ENCODE measurements around the gene SMIM22.

The SMIM22 gene

GRCh38 chr16:4814542-4815173 lies 19.5 kb downstream of the SMIM22 start:
- DNase-seq = no peak

DNA sequence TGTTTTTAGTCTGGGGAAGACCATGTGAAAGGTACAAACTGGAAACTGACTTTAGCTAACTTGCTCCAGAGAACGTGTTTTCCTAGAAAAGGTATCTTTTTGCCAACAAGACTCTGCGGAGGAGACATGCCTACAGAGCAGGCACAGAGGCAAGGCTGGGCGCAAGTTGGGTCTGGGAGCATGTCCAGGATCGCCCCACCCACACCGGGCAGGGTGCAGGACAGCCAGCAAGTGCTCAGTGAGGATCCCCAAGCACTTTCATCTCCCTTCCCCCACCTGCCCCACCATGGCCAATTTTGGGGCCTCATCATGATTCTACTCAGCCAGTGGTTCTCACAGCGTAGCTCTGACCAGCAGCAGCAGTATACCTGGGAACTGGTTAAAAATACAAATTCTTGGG lies 25.5 kb downstream of the SMIM22 start:
- DNase-seq = no peak

DNA sequence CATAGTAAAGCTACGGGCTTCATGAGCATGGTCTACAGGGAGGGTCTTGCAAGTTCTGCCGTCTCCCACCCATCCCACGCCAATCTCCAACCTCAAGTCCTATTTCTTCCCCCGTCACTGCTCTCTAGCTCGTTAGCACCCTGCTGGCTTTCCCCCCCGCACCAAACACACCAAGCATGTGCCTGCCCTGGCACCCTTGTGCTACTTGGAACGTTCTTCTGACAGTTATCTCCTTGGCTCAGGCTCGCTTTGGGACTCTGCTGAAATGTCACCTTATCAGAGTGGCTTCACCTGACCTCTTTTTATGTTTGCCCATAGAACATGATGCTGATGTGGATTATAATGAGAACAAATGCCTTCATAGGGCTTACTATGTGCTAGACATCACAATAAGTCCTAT lies 30.0 kb downstream of the SMIM22 start:
- DNase-seq = no peak

DNA sequence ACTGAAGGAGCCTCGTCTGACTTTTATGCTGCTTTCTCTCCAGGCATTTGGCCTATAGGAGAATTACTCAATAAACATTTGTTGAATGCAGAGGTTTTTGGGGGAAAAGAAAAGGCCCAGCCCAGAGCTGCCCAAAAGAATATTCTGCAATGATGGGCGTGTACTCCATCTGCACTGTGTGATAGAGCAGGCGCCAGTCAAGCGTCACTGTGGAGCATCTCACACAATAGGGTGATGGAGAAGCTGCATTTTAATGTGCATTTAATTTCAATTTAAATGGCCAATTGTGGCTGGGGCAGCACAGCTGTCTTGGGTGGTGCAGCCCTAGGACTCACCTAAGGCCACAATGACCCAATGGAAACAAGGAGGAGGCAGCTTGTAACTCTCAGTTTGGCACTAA lies 31.4 kb downstream of the SMIM22 start:
- DNase-seq = no peak

DNA sequence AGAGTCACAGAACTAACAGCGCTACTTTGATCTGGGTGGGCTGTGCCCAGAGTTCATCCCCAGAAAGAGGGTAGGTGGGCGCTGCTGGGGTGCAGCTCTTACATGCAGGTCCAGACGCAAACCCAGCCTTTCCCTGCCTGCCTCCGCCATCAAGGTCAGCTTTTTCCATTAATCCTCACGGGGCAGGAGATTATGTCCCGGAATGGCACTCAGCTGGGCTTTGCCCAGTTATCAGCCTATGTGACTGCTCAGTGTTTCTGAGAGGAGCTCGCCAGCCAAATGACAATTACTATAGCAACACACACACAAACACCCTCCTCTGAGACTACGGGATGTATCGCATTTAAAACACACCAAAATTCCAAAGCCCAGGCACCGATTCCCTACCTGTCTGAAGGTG lies 31.8 kb downstream of the SMIM22 start:
- DNase-seq = no peak

GRCh38 chr16:4828567-4829321 lies 33.6 kb downstream of the SMIM22 start:
- DNase-seq = no peak

- DNase-seq = no peak
Measured at GRCh38 chr16:4830408-4830807, 35.2 kb downstream of the SMIM22 start.

DNA sequence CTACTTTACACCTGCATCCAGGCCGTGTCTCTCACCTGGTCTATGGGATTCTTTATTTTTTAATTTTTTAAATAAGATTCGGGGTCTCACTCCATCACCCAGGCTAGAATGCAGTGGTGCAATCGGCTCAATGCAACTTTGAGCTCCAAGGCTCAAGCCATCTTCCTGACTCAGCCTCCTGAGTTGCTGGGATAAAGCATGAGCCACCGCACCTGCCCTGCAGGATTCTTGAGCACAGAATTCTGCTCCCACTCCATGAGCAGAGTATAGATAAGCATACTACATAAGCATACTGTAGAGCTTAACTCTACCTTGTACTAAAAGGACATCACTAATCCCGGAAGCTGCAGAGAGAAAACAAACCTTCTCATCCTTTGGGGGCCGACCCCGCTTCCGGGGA lies 36.4 kb downstream of the SMIM22 start:
- DNase-seq = no peak

GRCh38 chr16:4832698-4833343 lies 37.7 kb downstream of the SMIM22 start:
- DNase-seq = no peak

DNA sequence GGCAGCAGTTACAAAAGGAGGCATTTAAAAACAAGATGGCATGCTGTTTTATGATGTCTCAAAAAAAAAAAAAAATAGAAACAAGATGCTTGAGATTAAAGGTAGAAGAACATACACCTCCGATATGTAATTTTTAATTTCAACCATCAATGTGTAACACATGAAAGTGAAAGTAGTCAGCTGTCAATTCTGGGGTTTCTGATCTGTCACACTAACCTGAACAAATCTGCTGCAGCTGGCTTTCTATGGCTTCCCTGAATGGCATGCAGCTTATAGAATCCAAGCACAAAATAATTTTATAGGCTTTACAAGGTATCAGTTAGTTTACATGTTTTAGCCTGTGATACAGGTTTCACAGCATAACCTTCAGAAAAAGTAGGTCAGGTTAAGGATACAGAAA lies 38.4 kb downstream of the SMIM22 start:
- DNase-seq = no peak

DNA sequence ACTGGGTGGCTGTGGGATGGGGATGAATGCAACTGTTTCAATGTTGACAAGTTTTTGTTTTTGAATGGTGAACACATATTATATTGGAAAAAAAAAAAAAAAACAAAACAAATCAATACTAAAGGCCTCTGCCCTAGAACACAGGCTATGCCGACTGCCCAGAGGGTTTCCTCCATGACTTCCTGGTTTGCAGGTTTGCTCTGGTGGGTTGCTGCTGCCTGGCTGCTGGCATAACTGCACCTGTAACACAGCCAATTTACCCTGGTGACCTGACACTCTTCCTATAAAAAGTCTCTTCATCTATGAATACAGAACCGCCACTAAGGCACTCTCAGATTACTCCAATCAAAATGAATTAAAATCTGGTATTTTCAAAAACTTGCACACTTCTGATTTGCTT lies 41.6 kb downstream of the SMIM22 start:
- no peak for DNase-seq

GRCh38 chr16:4837733-4838501 lies 42.7 kb downstream of the SMIM22 start:
- DNase-seq = no peak

GRCh38 chr16:4839942-4840341 lies 44.8 kb downstream of the SMIM22 start:
- no peak for DNase-seq

- no peak for DNase-seq
Measured at GRCh38 chr16:4840984-4841383, 45.8 kb downstream of the SMIM22 start.

Data from right kidney (tissue), 1 donor.